Measurements from ENCODE around the gene MC1R. TPM values are rescaled to one million over a fixed set of nuclear protein-coding genes. Genes with fewer than 3 reads are reported as not detected.

Gene MC1R
- total RNA-seq, 1 donor from 2014 or later, result 7.5 TPM

GRCh38 chr16:89952049-89952448, 33.4 kb downstream of the MC1R start:
- Mint-ChIP-seq H3K27me3 (ENCODE audit: low read depth) (peaks cover 13% of the 10 kb centered on the region), H3K4me3 (no peak overlapping the region), H3K36me3 (peaks cover 6% of the 10 kb centered on the region), H3K4me1 (peaks cover 6% of the 10 kb centered on the region), H3K9me3 (no peaks in the 10 kb centered on the region), H3K27ac (no peak overlapping the region)
- no peak for TF ChIP-seq CTCF (IDR thresholded peaks at IDR 0.05; ENCODE audit: unreplicated experiment)
- DNase-seq (ENCODE audit: low spot score in 2 of 2, unreplicated experiment in 2 of 2), result no peak

GRCh38 chr16:89952551-89952950, 33.9 kb downstream of the MC1R start:
- Mint-ChIP-seq H3K4me3 (no peak overlapping the region), H3K27me3 (ENCODE audit: low read depth) (peaks cover 8% of the 10 kb centered on the region), H3K27ac (no peak overlapping the region), H3K36me3 (peaks cover 6% of the 10 kb centered on the region), H3K9me3 (no peaks in the 10 kb centered on the region), H3K4me1 (peaks cover 6% of the 10 kb centered on the region)
- DNase-seq (ENCODE audit: low spot score in 2 of 2, unreplicated experiment in 2 of 2), result no peak
- no peak for TF ChIP-seq CTCF (IDR thresholded peaks at IDR 0.05; ENCODE audit: unreplicated experiment)

- H3K36me3 Mint-ChIP-seq, result peaks cover 14% of the 10 kb centered on the region
- peaks cover 6% of the 10 kb centered on the region for H3K4me1 Mint-ChIP-seq
- TF ChIP-seq CTCF (IDR thresholded peaks at IDR 0.05; ENCODE audit: unreplicated experiment), result no peak
- no peak overlapping the region for H3K27ac Mint-ChIP-seq
- H3K9me3 Mint-ChIP-seq, result no peaks in the 10 kb centered on the region
- no peak overlapping the region for H3K4me3 Mint-ChIP-seq
- DNase-seq (ENCODE audit: low spot score in 2 of 2, unreplicated experiment in 2 of 2), result no peak
- H3K27me3 Mint-ChIP-seq (ENCODE audit: low read depth), result no peaks in the 10 kb centered on the region
Measured at GRCh38 chr16:89953671-89954406, 35.2 kb downstream of the MC1R start.

DNA sequence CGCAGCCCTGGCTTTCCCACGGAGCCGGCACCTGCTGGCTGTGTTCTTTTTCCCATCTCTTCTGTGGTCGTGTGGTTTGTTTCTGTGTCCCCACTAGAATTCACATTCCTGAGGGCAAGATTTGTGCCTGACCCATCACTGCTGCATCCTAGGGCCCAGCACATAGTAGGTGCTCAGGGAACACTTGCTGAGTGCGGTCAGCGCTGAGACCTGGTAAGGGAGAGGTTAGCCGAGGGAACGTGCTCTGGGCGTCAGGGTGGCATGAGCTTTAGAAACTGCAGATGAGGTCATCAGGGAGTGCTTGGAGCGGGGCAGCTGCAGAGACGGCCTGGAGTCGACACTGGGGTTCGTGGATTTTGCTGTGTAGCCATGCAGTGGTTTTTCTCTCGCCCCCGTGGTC, 35.8 kb downstream of the MC1R start:
- Mint-ChIP-seq H3K27ac (no peak overlapping the region), H3K9me3 (no peaks in the 10 kb centered on the region), H3K36me3 (peaks cover 19% of the 10 kb centered on the region), H3K4me1 (peaks cover 6% of the 10 kb centered on the region), H3K27me3 (ENCODE audit: low read depth) (no peaks in the 10 kb centered on the region), H3K4me3 (no peak overlapping the region)
- DNase-seq (ENCODE audit: low spot score in 2 of 2, unreplicated experiment in 2 of 2), result no peak
- TF ChIP-seq CTCF (IDR thresholded peaks at IDR 0.05; ENCODE audit: unreplicated experiment), result no peak

GRCh38 chr16:89955001-89955685, 36.5 kb downstream of the MC1R start:
- Mint-ChIP-seq H3K9me3 (no peaks in the 10 kb centered on the region), H3K36me3 (peaks cover 22% of the 10 kb centered on the region), H3K4me3 (no peak overlapping the region), H3K27ac (no peak overlapping the region), H3K27me3 (ENCODE audit: low read depth) (no peaks in the 10 kb centered on the region), H3K4me1 (peaks cover 1% of the 10 kb centered on the region)
- DNase-seq (ENCODE audit: low spot score in 2 of 2, unreplicated experiment in 2 of 2), result no peak
- TF ChIP-seq CTCF (IDR thresholded peaks at IDR 0.05; ENCODE audit: unreplicated experiment), result no peak
